GM12878 (cell line): Measurements from ENCODE around the gene ST6GALNAC3. TPM values are rescaled to one million over a fixed set of nuclear protein-coding genes. Genes with fewer than 3 reads are reported as not detected.

Source experiments
- CBFB ChIP-seq: IDR thresholded peaks from 2 replicates; pipeline ENCODE4 v1.6.1; 2016; ENCODE audit warnings: antibody characterized with exemption, low read depth
- MTA3 ChIP-seq: IDR thresholded peaks from 2 replicates; pipeline ENCODE4 v1.6.1; 2012; ENCODE audit warnings: low read length, inconsistent platforms, borderline replicate concordance
- SREBF2 ChIP-seq: IDR thresholded peaks from 2 replicates; pipeline ENCODE4 v1.6.1; 2012; ENCODE audit warnings: mild to moderate bottlenecking, low read length
- SUPT20H ChIP-seq: IDR thresholded peaks from 2 replicates; pipeline ENCODE4 v1.6.1; 2011; ENCODE audit warnings: low read depth, mild to moderate bottlenecking, low read length, moderate library complexity, borderline replicate concordance; ENCODE audit not compliant: control insufficient read depth
- ZBED1 ChIP-seq: IDR thresholded peaks from 2 replicates; pipeline ENCODE4 v1.6.1; 2016; ENCODE audit warnings: borderline replicate concordance
- polyA plus RNA-seq, 11 experiments: library from polyadenylated mRNA; depleted of rRNA in 4 of 11; unstranded in 6 of 11; stranded (reverse) in 5 of 11; fragments of >200 nt; fragmentation: Nextera tagmentation in 4 of 11; fragmentation: Illumina TruSeq in 1 of 11; extraction: Ambion mirVana in 4 of 11; extraction: Trizol in 1 of 11; gene quantifications; 1 replicate in 1 of 11; 2 replicates in 10 of 11; pipeline versions ENCODE4 v1.2.1 to v1.2.3, GENCODE V29; 2011 to 2016; ENCODE audit warnings: inconsistent platforms in 2 of 11, missing spikeins in 2 of 11, low read depth in 1 of 11
- total RNA-seq, 4 experiments: library from RNA; depleted of rRNA in 3 of 4; stranded (reverse); fragments of >200 nt in 3 of 4; fragmentation: Illumina TruSeq in 1 of 4; extraction: Trizol in 1 of 4; gene quantifications; 2 replicates each; pipeline versions ENCODE4 v1.2.1 to v1.2.3, GENCODE V29; 2013 to 2021
- TF ChIP-seq, protein P1 (sequence below): fragments of 150-350 bp; IDR thresholded peaks from 2 replicates; pipeline ENCODE4 v1.6.1; 2016; ENCODE audit warnings: low read depth, low read length
- TF ChIP-seq, protein P2 (sequence below): IDR thresholded peaks from 2 replicates; pipeline ENCODE4 v1.6.1; 2012; ENCODE audit warnings: low read depth, low read length, improper control_type of control experiment
- TF ChIP-seq, protein P3 (sequence below): fragments of 450-650 bp; formaldehyde crosslinking; IDR thresholded peaks from 2 replicates; pipeline ENCODE4 v1.5.0; 2022; ENCODE audit warnings: mild to moderate bottlenecking, missing genetic modification characterization
- TF ChIP-seq, protein P4 (sequence below): fragments of 450-650 bp; IDR thresholded peaks from 2 replicates; pipeline ENCODE4 v1.6.1; 2016; ENCODE audit warnings: mild to moderate bottlenecking
- TF ChIP-seq, protein P5 (sequence below): IDR thresholded peaks from 2 replicates; pipeline ENCODE4 v1.6.1; 2011; ENCODE audit warnings: borderline replicate concordance, low read depth, mild to moderate bottlenecking, moderate library complexity, low read length; ENCODE audit not compliant: insufficient read depth, poor library complexity, severe bottlenecking
- TF ChIP-seq, protein P6 (sequence below): IDR thresholded peaks from 2 replicates; pipeline ENCODE4 v1.6.1; 2012; ENCODE audit warnings: low read depth, low read length, improper control_type of control experiment
- TF ChIP-seq, protein P7 (sequence below): fragments of 450-650 bp; IDR thresholded peaks from 2 replicates; pipeline ENCODE4 v1.6.1; 2016; ENCODE audit warnings: mild to moderate bottlenecking, moderate library complexity, borderline replicate concordance

ST6GALNAC3 gene
- total and polyA plus RNA-seq, 10 of the 15 experiments (the other 5 are each of a cell fraction or from before 2014, with no cell fraction given), result 0.04 to 0.68 (median 0.18) TPM; not detected in 3

DNA sequence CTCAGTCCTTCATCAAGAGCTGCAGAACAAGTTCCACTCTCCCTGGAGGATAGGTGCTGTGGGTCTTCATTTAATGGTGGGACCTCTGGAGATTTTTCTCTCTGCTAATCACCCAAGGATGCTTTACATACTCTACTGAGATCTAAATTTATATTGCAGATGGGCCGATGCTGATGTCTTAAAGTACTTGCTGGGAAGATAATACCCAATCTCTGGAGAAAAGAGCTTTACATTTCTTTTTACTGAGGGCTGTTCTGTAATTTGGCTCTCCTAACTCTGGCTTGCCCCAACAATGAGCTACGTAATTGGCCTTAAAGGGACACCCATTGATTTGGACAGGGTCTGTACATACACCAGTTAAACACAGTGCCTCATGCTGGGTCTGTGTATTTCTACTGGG is 86.9 kb downstream of the ST6GALNAC3 start (continued):
- TF ChIP-seq, protein P1, sequence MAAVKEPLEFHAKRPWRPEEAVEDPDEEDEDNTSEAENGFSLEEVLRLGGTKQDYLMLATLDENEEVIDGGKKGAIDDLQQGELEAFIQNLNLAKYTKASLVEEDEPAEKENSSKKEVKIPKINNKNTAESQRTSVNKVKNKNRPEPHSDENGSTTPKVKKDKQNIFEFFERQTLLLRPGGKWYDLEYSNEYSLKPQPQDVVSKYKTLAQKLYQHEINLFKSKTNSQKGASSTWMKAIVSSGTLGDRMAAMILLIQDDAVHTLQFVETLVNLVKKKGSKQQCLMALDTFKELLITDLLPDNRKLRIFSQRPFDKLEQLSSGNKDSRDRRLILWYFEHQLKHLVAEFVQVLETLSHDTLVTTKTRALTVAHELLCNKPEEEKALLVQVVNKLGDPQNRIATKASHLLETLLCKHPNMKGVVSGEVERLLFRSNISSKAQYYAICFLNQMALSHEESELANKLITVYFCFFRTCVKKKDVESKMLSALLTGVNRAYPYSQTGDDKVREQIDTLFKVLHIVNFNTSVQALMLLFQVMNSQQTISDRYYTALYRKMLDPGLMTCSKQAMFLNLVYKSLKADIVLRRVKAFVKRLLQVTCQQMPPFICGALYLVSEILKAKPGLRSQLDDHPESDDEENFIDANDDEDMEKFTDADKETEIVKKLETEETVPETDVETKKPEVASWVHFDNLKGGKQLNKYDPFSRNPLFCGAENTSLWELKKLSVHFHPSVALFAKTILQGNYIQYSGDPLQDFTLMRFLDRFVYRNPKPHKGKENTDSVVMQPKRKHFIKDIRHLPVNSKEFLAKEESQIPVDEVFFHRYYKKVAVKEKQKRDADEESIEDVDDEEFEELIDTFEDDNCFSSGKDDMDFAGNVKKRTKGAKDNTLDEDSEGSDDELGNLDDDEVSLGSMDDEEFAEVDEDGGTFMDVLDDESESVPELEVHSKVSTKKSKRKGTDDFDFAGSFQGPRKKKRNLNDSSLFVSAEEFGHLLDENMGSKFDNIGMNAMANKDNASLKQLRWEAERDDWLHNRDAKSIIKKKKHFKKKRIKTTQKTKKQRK, result no peak
- TF ChIP-seq SREBF2 (no peak), SUPT20H (no peak), MTA3 (no peak), CBFB (no peak), ZBED1 (no peak)
- TF ChIP-seq, protein P2, sequence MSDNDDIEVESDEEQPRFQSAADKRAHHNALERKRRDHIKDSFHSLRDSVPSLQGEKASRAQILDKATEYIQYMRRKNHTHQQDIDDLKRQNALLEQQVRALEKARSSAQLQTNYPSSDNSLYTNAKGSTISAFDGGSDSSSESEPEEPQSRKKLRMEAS, result no peak
- TF ChIP-seq, protein P3, sequence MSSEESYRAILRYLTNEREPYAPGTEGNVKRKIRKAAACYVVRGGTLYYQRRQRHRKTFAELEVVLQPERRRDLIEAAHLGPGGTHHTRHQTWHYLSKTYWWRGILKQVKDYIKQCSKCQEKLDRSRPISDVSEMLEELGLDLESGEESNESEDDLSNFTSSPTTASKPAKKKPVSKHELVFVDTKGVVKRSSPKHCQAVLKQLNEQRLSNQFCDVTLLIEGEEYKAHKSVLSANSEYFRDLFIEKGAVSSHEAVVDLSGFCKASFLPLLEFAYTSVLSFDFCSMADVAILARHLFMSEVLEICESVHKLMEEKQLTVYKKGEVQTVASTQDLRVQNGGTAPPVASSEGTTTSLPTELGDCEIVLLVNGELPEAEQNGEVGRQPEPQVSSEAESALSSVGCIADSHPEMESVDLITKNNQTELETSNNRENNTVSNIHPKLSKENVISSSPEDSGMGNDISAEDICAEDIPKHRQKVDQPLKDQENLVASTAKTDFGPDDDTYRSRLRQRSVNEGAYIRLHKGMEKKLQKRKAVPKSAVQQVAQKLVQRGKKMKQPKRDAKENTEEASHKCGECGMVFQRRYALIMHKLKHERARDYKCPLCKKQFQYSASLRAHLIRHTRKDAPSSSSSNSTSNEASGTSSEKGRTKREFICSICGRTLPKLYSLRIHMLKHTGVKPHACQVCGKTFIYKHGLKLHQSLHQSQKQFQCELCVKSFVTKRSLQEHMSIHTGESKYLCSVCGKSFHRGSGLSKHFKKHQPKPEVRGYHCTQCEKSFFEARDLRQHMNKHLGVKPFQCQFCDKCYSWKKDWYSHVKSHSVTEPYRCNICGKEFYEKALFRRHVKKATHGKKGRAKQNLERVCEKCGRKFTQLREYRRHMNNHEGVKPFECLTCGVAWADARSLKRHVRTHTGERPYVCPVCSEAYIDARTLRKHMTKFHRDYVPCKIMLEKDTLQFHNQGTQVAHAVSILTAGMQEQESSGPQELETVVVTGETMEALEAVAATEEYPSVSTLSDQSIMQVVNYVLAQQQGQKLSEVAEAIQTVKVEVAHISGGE, result no peak
- TF ChIP-seq, protein P4, sequence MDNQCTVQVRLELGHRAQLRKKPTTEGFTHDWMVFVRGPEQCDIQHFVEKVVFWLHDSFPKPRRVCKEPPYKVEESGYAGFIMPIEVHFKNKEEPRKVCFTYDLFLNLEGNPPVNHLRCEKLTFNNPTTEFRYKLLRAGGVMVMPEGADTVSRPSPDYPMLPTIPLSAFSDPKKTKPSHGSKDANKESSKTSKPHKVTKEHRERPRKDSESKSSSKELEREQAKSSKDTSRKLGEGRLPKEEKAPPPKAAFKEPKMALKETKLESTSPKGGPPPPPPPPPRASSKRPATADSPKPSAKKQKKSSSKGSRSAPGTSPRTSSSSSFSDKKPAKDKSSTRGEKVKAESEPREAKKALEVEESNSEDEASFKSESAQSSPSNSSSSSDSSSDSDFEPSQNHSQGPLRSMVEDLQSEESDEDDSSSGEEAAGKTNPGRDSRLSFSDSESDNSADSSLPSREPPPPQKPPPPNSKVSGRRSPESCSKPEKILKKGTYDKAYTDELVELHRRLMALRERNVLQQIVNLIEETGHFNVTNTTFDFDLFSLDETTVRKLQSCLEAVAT, result no peak
- TF ChIP-seq, protein P5, sequence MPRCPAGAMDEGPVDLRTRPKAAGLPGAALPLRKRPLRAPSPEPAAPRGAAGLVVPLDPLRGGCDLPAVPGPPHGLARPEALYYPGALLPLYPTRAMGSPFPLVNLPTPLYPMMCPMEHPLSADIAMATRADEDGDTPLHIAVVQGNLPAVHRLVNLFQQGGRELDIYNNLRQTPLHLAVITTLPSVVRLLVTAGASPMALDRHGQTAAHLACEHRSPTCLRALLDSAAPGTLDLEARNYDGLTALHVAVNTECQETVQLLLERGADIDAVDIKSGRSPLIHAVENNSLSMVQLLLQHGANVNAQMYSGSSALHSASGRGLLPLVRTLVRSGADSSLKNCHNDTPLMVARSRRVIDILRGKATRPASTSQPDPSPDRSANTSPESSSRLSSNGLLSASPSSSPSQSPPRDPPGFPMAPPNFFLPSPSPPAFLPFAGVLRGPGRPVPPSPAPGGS, result no peak
- TF ChIP-seq, protein P6, sequence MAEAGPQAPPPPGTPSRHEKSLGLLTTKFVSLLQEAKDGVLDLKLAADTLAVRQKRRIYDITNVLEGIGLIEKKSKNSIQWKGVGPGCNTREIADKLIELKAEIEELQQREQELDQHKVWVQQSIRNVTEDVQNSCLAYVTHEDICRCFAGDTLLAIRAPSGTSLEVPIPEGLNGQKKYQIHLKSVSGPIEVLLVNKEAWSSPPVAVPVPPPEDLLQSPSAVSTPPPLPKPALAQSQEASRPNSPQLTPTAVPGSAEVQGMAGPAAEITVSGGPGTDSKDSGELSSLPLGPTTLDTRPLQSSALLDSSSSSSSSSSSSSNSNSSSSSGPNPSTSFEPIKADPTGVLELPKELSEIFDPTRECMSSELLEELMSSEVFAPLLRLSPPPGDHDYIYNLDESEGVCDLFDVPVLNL, result no peak
- TF ChIP-seq, protein P7, sequence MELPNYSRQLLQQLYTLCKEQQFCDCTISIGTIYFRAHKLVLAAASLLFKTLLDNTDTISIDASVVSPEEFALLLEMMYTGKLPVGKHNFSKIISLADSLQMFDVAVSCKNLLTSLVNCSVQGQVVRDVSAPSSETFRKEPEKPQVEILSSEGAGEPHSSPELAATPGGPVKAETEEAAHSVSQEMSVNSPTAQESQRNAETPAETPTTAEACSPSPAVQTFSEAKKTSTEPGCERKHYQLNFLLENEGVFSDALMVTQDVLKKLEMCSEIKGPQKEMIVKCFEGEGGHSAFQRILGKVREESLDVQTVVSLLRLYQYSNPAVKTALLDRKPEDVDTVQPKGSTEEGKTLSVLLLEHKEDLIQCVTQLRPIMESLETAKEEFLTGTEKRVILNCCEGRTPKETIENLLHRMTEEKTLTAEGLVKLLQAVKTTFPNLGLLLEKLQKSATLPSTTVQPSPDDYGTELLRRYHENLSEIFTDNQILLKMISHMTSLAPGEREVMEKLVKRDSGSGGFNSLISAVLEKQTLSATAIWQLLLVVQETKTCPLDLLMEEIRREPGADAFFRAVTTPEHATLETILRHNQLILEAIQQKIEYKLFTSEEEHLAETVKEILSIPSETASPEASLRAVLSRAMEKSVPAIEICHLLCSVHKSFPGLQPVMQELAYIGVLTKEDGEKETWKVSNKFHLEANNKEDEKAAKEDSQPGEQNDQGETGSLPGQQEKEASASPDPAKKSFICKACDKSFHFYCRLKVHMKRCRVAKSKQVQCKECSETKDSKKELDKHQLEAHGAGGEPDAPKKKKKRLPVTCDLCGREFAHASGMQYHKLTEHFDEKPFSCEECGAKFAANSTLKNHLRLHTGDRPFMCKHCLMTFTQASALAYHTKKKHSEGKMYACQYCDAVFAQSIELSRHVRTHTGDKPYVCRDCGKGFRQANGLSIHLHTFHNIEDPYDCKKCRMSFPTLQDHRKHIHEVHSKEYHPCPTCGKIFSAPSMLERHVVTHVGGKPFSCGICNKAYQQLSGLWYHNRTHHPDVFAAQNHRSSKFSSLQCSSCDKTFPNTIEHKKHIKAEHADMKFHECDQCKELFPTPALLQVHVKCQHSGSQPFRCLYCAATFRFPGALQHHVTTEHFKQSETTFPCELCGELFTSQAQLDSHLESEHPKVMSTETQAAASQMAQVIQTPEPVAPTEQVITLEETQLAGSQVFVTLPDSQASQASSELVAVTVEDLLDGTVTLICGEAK, result no peak
- TF ChIP-seq, all 136 proteins: peak for 0
